Astrocyte of the hippocampus (primary cell): ENCODE measurements around the gene DISP3.
A peak's percentile ranks its signal among the peaks of the same experiment; 100 is the strongest.

Experiments used
- DNase-seq: peaks from one replicate; pipeline ENCODE4 v3.0.0; 2011; ENCODE audit warnings: low read depth, low spot score

Gene DISP3

DNA sequence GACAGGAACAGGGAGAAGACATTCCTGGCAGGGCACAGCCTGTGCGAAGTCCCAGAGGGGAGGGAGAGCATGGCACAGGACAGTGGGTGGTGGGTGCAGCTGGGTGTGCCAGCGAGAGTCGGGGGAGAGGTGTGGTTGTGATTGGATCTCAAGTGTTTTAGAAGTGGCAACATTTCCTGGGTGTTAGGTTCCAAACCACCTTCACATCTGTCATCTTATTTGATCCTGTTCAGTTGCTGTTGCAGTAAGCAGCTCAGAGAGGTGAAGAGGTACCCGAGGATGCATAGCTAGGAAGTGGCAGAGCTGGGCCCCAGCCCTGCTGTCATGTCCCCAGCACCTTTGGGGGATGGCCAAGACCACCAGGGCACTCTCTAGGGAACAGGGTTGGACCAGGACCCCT, 22.0 kb upstream of the DISP3 start:
- DNase-seq: no peak

GRCh38 chr1:11458811-11459275, 20.1 kb upstream of the DISP3 start:
- peak; percentile 33 for DNase-seq

GRCh38 chr1:11461531-11462137, 17.3 kb upstream of the DISP3 start:
- no peak for DNase-seq

DNA sequence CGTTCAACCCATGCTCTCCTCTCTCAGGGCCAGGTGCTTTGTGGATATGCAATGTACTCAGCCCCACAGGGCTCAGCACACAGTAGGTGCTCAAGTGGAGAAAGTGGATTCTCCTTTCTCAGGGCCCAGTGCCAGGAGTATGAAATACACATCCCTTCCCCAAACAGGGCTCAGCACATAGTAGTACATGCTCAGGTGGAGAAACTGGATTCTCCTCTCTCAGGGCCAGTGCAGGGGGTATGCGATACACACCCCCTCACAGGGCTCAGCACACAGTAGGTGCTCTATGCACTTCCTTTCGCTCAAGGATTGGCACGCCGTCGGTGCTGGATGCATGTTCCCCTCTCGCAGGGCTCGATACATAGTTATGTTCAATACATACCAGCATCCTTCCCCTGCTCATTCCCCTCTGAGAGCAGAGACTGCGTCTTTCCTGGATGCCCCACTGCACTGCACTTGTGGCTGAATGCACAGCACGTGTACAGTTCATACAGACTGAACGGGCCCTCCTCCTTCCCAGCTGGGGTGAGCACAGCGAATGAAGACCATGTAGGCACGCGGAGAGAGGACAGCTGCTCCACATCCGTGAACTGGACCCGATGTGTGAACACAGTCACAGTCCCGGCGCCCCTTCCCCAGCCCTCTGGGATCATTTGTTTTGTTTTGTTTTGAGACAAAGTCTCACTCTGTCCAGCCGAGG, 16.6 kb upstream of the DISP3 start:
- DNase-seq: no peak

DNA sequence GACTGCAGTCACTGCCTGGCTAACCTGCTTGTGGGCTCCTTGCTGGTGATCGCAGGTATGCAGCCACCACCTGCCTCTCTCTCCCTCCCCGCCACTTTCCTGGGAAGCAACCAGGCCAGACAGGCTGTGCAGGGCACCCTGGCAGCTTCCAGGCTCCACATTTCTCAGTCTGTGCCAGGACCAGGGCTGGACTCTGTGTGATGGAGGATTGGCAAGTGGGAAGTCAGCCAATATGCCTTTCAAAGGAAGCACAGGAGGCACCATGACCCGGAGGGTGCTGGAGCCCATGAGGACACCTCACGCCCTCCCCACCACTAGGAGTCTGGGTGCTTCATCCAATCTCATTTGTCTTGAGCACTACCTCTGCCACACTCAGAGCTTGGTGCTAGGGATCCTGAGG, 15.8 kb upstream of the DISP3 start:
- no peak for DNase-seq

GRCh38 chr1:11465307-11465706, 13.6 kb upstream of the DISP3 start:
- no peak for DNase-seq

DNA sequence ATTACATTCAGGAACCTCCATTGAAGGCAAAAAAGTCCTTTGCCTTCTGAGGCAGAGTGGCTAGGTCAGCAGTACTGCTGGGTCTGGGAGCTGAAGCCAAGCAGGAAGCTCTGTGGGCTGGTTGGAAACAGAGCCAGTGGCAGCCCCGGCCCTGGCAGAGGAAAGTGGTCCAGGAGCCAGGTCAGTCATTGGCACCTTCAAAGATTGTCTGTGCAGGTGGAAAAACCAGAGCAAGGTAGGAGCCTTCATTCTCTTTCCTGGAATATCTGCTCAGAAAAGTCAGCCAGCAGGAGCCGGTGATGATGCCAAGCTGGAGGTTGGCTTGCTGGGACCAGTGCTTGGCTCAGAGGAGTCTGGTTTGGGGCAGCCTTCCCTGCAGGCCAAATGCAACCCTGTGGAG, 12.5 kb upstream of the DISP3 start:
- no peak for DNase-seq

- DNase-seq: no peak
These were observed 10.1 kb upstream of the DISP3 start for GRCh38 chr1:11468878-11469277.

DNA sequence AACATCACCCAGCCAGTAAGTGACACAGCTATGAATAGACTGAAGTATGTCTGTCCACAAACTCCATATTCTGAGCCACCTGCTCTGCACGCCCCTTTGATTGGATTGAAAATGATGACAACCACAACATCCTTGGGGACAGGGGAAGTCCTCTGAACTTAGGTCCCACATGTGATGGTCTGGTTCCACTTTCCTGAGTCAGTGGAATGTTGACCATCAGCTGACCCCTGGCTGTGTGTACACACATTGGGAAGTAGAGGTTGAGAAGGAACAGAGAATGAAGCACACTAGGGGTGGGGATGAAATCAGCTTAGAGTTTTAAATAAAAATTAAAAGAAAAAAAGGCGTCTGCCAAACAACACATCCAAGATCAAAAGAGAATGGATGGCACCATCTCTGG, 8.0 kb upstream of the DISP3 start:
- DNase-seq: no peak

DNA sequence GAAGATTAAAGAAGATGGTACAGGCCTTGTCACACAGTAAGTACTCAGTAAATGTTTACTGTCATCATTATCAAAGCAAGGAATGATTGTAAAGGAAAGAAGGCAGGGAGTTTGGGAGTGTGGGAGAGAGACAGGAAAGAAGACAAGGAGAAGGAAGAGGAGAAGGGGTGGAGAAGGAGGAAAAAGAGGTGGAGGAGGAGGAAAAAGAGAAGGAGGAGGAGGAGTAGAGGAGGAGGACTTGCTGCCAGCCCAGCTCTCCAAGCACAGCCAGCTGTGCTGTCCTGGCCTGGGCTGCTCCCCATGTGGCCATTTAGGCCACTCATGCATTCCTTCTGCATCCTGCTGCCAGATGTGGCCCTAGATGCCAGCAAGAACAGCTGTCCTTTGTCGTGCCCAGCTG, 7.5 kb upstream of the DISP3 start:
- no peak for DNase-seq

DNA sequence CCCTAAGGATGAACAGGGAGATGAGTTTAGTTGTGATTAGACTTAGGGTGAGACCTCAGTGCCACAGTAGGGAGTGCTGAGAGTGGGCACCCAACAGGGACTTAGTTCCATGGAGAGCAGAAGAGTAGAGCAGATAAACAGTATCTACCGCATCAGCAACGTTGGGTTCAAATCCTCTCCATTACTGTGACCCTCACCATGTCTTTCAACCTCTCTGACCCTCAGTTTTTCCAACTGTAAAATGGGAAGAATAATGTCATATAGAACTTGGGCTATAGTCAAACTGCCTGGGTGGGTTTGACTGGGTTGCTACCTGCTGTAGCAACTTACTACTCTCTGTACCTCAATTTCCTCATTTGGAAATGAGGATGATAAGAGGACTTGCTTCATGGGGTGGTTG, 6.7 kb upstream of the DISP3 start:
- no peak for DNase-seq

DNA sequence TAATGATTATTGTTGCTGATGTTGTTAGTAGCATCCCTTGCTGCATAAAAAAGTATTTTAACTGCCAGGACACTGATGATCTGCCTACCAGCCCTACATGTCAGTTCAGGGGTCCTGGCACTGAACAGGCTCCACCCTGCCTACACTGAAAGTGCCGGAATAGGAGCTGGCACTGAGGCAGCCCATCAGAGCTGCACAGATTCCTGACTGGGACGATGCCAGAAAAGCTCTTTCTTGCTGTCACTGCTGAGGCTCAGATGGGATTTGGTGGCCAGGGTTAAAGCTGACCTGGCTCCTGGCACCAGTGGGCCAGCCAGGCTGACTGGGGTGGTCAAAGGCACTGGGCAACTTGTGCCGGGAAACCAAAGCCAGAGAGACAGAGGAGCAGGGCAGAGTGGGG, 6.2 kb upstream of the DISP3 start:
- DNase-seq: no peak

GRCh38 chr1:11473491-11474034, 5.4 kb upstream of the DISP3 start:
- peak; percentile 37 for DNase-seq

- DNase-seq: no peak
These were observed 4.1 kb upstream of the DISP3 start for GRCh38 chr1:11474826-11475225.

GRCh38 chr1:11475748-11476147, 3.2 kb upstream of the DISP3 start:
- DNase-seq: no peak

- DNase-seq: peak; percentile 5
These were observed 522 bp downstream of the DISP3 start for GRCh38 chr1:11479375-11479979.

GRCh38 chr1:11481019-11481418, 2.1 kb downstream of the DISP3 start:
- no peak for DNase-seq

GRCh38 chr1:11482198-11482597, 3.2 kb downstream of the DISP3 start:
- DNase-seq: no peak

GRCh38 chr1:11482701-11483479, 3.9 kb downstream of the DISP3 start:
- no peak for DNase-seq

DNA sequence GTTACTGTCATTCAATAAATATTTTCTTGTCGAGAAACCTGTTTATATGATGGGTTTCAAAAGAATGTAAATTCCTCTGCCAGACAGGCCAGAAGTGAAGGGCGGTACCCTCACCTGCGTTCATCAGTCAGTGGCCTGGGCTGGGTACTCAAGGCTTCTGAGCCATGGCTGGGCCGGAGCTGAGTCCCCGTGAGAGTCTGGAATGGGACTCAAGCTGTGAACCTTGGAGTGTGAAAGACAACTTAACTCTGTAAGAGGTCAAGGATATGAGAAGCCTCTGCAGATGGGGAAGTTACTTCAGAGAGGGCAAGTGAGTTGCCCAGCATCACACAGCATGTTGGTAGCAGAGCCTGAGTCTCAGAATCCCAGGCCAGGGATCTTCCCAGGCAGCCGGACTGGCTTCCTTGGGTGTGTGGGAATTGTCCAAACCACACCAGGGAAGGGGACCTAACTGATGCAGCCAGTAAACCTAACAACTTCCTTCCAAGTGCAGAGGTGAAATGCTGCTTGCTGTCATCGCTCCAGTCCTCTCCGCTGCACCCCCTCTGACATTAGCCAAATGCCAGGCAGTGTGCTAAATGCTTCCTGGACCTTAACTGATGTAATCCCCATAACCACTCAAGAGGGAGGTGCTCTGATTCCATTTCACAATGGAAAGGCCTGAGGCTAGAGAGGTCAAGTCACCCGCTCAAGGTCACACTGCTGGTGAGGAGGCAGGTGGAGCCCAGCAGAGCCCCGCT, 4.8 kb downstream of the DISP3 start:
- DNase-seq: no peak

GRCh38 chr1:11484321-11484655, 5.3 kb downstream of the DISP3 start:
- DNase-seq: no peak

- no peak for DNase-seq
These were observed 6.2 kb downstream of the DISP3 start for GRCh38 chr1:11485191-11485590.
